SK-N-SH treated with all-trans-retinoic acid at 6 μM for 48 hours (cell line): Measurements from ENCODE around the gene RASGEF1B.
A peak's percentile ranks its signal among the peaks of the same experiment; 100 is the strongest.

Experiments used
- ATAC-seq: fragments of 200-7000 bp; cut with Tn5 transposase; 3 replicates; pipeline ENCODE4 v1.9.1; 2020; ENCODE audit warnings: mild to moderate bottlenecking, moderate library complexity
- ARNTL ChIP-seq: fragments of 450-650 bp; formaldehyde crosslinking; IDR thresholded peaks from 2 replicates; pipeline ENCODE4 v1.5.0; 2020; ENCODE audit warnings: low read depth, mild to moderate bottlenecking, moderate library complexity, borderline replicate concordance
- BACH2 ChIP-seq: fragments of 250-450 bp; sonication (Bioruptor Pico); IDR thresholded peaks from 2 replicates; pipeline ENCODE4 v1.9.0; 2021; ENCODE audit warnings: mild to moderate bottlenecking, borderline replicate concordance
- CSDC2 ChIP-seq: fragments of 250-450 bp; sonication (Bioruptor Pico); IDR thresholded peaks from 2 replicates; pipeline ENCODE4 v1.5.0; 2020; ENCODE audit warnings: mild to moderate bottlenecking, moderate library complexity
- ESRRG ChIP-seq: fragments of 250-450 bp; sonication (Bioruptor Pico); IDR thresholded peaks from 2 replicates; pipeline ENCODE4 v1.6.1; 2021; ENCODE audit warnings: mild to moderate bottlenecking
- GLIS3 ChIP-seq: fragments of 250-450 bp; sonication (Bioruptor Pico); IDR thresholded peaks from 2 replicates; pipeline ENCODE4 v1.5.0; 2020; ENCODE audit warnings: mild to moderate bottlenecking, moderate library complexity
- ISL1 ChIP-seq: fragments of 250-450 bp; sonication (Bioruptor Pico); IDR thresholded peaks from 2 replicates; pipeline ENCODE4 v2.1.2; 2022; ENCODE audit warnings: mild to moderate bottlenecking, moderate library complexity
- OSR1 ChIP-seq: fragments of 250-450 bp; sonication (Bioruptor Pico); IDR thresholded peaks from 2 replicates; pipeline ENCODE4 v1.8.0; 2022; ENCODE audit warnings: moderate library complexity, mild to moderate bottlenecking, inconsistent platforms
- PPARA ChIP-seq: fragments of 250-450 bp; sonication (Bioruptor Pico); IDR thresholded peaks from 2 replicates; pipeline ENCODE4 v1.5.0; 2020; ENCODE audit warnings: mild to moderate bottlenecking, borderline replicate concordance
- RARB ChIP-seq: fragments of 250-450 bp; sonication (Bioruptor Pico); IDR thresholded peaks from 2 replicates; pipeline ENCODE4 v1.8.0; 2021; ENCODE audit warnings: mild to moderate bottlenecking, moderate library complexity
- SNAI2 ChIP-seq: fragments of 250-450 bp; sonication (Bioruptor Pico); IDR thresholded peaks from 2 replicates; pipeline ENCODE4 v1.5.0; 2020; ENCODE audit warnings: mild to moderate bottlenecking, moderate library complexity
- TCF4 ChIP-seq: fragments of 250-450 bp; sonication (Bioruptor Pico); IDR thresholded peaks from 2 replicates; pipeline ENCODE4 v1.8.0; 2021; ENCODE audit warnings: mild to moderate bottlenecking, moderate library complexity, borderline replicate concordance
- TOX ChIP-seq: fragments of 250-450 bp; sonication (Bioruptor Pico); IDR thresholded peaks from 2 replicates; pipeline ENCODE4 v1.8.0; 2021; ENCODE audit warnings: mild to moderate bottlenecking, moderate library complexity, borderline replicate concordance
- ZC3H10 ChIP-seq: fragments of 250-450 bp; sonication (Bioruptor Pico); IDR thresholded peaks from 2 replicates; pipeline ENCODE4 v1.5.1; 2021; ENCODE audit warnings: mild to moderate bottlenecking, moderate library complexity
- ZFP3 ChIP-seq: fragments of 250-450 bp; sonication (Bioruptor Pico); IDR thresholded peaks from 2 replicates; pipeline ENCODE4 v1.5.0; 2020; ENCODE audit warnings: mild to moderate bottlenecking, moderate library complexity
- ZNF565 ChIP-seq: fragments of 450-650 bp; formaldehyde crosslinking; conservative IDR thresholded peaks from 2 replicates; pipeline ENCODE4 v1.5.0; 2020; ENCODE audit warnings: low read depth, mild to moderate bottlenecking, moderate library complexity
- ZNF70 ChIP-seq: fragments of 450-650 bp; formaldehyde crosslinking; IDR thresholded peaks from 2 replicates; pipeline ENCODE4 v1.5.0; 2020; ENCODE audit warnings: mild to moderate bottlenecking, moderate library complexity
- TF ChIP-seq, protein P1 (sequence below): fragments of 250-450 bp; sonication (Bioruptor Pico); IDR thresholded peaks from 2 replicates; pipeline ENCODE4 v1.5.0; 2020; ENCODE audit warnings: mild to moderate bottlenecking, moderate library complexity
- TF ChIP-seq, protein P2 (sequence below): fragments of 250-450 bp; sonication (Bioruptor Pico); IDR thresholded peaks from 2 replicates; pipeline ENCODE4 v1.5.1; 2020; ENCODE audit warnings: low read depth, mild to moderate bottlenecking, moderate library complexity
- TF ChIP-seq, protein P3 (sequence below): fragments of 250-450 bp; sonication (Bioruptor Pico); IDR thresholded peaks from 2 replicates; pipeline ENCODE4 v1.8.0; 2020; ENCODE audit warnings: mild to moderate bottlenecking, moderate library complexity, borderline replicate concordance
- TF ChIP-seq, protein P4 (sequence below): fragments of 250-450 bp; sonication (Bioruptor Pico); IDR thresholded peaks from 2 replicates; pipeline ENCODE4 v1.8.0; 2021; ENCODE audit warnings: low read depth, mild to moderate bottlenecking, moderate library complexity, borderline replicate concordance
- TF ChIP-seq, protein P5 (sequence below): fragments of 250-450 bp; sonication (Bioruptor Pico); IDR thresholded peaks from 2 replicates; pipeline ENCODE4 v1.5.1; 2021; ENCODE audit warnings: mild to moderate bottlenecking, moderate library complexity

The RASGEF1B gene

DNA sequence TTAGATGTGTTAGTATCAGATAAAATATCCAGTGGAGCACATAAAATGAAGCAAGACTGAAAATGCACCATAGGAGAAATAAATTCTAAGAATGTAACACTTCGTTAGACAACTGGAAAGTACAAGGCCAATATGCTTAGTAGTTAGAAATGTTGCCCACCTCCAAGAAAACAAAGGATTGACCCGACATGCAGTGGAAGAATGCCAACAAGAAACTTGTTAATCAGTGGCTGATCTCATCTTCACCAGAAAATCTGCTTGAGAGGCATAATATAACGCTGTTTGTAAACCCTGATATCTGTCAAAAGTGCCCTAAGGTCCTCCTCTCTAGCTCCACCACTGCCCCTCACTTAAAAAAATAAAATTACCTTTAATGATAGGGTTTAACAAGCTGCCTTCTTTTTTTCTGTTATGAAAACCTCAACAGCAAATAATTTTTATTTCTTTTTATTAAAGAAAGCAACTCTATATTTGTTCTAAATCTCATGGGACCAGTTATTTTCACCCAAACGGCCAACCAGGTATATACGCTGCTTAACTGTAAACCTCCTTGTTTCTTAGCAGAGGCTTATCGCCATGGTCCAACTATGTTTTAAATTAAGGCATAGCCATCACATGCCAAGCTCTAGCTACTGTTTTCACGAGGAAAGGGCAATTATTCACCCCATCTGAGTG is 1.8 kb downstream of the RASGEF1B start:
- TF ChIP-seq RARB, result no peak
- no peak for TF ChIP-seq TOX (CRISPR knock-in tag)
- TF ChIP-seq ZNF565 (CRISPR knock-in tag), result no peak
- no peak for TF ChIP-seq OSR1
- TF ChIP-seq TCF4 (CRISPR knock-in tag), result no peak
- TF ChIP-seq CSDC2, result no peak
- no peak for ATAC-seq

DNA sequence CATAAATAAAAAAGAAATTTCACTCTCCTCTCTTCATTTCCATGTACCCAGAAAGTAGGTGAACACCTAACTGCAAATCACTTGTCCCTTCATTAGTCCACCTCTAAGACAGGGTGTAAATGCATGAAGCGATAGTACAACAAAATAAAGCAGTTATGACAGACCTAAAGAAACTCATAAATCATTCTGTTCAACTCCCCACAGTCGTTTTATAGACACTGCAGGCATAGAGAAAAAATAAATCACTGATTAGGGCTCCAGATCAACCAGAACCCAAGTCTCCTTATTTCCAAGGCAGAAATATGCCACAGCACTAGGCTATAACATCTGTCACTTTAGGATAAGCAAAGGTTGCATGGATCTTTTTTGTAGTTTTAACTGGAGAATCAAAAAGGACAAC is 3.0 kb downstream of the RASGEF1B start:
- no peak for ATAC-seq
- TF ChIP-seq ISL1 (CRISPR knock-in tag) (no peak), SNAI2 (CRISPR knock-in tag) (no peak), ZFP3 (no peak), ZNF565 (CRISPR knock-in tag) (no peak), RARB (no peak), ARNTL (no peak), CSDC2 (no peak)
- TF ChIP-seq, protein P1, sequence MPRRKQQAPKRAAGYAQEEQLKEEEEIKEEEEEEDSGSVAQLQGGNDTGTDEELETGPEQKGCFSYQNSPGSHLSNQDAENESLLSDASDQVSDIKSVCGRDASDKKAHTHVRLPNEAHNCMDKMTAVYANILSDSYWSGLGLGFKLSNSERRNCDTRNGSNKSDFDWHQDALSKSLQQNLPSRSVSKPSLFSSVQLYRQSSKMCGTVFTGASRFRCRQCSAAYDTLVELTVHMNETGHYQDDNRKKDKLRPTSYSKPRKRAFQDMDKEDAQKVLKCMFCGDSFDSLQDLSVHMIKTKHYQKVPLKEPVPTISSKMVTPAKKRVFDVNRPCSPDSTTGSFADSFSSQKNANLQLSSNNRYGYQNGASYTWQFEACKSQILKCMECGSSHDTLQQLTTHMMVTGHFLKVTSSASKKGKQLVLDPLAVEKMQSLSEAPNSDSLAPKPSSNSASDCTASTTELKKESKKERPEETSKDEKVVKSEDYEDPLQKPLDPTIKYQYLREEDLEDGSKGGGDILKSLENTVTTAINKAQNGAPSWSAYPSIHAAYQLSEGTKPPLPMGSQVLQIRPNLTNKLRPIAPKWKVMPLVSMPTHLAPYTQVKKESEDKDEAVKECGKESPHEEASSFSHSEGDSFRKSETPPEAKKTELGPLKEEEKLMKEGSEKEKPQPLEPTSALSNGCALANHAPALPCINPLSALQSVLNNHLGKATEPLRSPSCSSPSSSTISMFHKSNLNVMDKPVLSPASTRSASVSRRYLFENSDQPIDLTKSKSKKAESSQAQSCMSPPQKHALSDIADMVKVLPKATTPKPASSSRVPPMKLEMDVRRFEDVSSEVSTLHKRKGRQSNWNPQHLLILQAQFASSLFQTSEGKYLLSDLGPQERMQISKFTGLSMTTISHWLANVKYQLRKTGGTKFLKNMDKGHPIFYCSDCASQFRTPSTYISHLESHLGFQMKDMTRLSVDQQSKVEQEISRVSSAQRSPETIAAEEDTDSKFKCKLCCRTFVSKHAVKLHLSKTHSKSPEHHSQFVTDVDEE (CRISPR knock-in tag), result no peak
- TF ChIP-seq, protein P2, sequence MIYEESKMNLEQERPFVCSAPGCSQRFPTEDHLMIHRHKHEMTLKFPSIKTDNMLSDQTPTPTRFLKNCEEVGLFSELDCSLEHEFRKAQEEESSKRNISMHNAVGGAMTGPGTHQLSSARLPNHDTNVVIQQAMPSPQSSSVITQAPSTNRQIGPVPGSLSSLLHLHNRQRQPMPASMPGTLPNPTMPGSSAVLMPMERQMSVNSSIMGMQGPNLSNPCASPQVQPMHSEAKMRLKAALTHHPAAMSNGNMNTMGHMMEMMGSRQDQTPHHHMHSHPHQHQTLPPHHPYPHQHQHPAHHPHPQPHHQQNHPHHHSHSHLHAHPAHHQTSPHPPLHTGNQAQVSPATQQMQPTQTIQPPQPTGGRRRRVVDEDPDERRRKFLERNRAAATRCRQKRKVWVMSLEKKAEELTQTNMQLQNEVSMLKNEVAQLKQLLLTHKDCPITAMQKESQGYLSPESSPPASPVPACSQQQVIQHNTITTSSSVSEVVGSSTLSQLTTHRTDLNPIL (CRISPR knock-in tag), result no peak

DNA sequence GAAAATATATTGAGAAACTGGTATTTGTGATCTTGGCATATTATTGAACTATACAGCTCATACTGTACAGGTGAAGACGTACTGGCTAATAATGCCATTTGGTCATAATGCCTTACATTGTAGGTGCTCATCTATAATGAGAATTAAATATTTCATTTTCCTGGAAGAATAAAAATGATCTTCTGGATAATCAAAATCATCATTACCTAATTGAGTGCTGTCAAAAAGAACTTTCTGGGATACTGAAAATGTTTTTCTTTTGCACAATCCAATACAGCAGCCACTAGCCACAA is 4.1 kb downstream of the RASGEF1B start:
- no peak for ATAC-seq
- no peak for TF ChIP-seq OSR1
- TF ChIP-seq, protein P2 (CRISPR knock-in tag), result no peak

DNA sequence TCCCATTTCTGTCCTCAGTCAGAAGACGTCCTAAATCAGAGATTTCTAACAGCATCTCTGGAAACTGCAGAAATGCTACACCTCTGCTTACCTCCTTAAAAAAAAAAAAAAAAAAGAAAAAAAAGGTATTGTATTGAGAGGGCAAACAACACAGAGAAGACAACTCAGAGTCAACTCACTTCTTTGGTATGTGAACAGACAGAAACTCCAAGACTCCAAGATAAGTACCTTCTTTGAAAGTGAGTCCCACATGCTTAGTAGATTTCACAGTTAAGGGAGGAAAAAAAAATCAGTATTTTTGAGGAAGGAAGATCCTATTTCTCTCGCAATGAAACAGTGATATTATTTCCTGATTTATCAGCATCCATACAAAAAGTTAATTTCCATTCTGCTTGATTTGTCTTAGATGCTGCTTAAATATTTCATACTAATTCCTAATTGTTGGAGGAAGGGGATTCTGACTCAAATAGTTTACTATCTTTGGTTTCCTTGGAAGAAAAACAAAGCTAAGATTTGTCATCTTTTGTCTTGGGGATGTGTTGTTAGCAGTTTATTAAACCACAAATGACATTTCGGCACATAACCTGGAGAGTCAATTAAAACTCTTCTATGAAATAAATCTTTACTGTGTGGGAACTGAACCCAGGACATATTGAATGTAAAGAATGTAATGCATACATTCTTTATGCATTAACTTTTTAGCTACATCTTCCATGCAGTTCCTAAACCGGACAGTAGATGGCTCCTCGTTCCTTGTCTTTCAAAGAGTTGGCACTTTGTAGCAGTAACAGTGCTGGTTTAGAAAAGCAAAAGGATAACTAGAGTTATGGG is 4.7 kb downstream of the RASGEF1B start:
- ATAC-seq, result peak; percentile 37; the same call in 2 of the 3 replicates
- TF ChIP-seq SNAI2 (CRISPR knock-in tag) (no peak), CSDC2 (no peak), ZNF565 (CRISPR knock-in tag) (no peak), BACH2 (no peak), ARNTL (no peak), ZNF70 (no peak), GLIS3 (no peak), ISL1 (CRISPR knock-in tag) (no peak), ZC3H10 (CRISPR knock-in tag) (no peak), PPARA (CRISPR knock-in tag) (no peak), ESRRG (CRISPR knock-in tag) (no peak), TCF4 (CRISPR knock-in tag) (no peak), ZFP3 (no peak), TOX (CRISPR knock-in tag) (no peak)
- TF ChIP-seq, protein P3, sequence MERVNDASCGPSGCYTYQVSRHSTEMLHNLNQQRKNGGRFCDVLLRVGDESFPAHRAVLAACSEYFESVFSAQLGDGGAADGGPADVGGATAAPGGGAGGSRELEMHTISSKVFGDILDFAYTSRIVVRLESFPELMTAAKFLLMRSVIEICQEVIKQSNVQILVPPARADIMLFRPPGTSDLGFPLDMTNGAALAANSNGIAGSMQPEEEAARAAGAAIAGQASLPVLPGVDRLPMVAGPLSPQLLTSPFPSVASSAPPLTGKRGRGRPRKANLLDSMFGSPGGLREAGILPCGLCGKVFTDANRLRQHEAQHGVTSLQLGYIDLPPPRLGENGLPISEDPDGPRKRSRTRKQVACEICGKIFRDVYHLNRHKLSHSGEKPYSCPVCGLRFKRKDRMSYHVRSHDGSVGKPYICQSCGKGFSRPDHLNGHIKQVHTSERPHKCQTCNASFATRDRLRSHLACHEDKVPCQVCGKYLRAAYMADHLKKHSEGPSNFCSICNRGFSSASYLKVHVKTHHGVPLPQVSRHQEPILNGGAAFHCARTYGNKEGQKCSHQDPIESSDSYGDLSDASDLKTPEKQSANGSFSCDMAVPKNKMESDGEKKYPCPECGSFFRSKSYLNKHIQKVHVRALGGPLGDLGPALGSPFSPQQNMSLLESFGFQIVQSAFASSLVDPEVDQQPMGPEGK, result no peak
- TF ChIP-seq, protein P4, sequence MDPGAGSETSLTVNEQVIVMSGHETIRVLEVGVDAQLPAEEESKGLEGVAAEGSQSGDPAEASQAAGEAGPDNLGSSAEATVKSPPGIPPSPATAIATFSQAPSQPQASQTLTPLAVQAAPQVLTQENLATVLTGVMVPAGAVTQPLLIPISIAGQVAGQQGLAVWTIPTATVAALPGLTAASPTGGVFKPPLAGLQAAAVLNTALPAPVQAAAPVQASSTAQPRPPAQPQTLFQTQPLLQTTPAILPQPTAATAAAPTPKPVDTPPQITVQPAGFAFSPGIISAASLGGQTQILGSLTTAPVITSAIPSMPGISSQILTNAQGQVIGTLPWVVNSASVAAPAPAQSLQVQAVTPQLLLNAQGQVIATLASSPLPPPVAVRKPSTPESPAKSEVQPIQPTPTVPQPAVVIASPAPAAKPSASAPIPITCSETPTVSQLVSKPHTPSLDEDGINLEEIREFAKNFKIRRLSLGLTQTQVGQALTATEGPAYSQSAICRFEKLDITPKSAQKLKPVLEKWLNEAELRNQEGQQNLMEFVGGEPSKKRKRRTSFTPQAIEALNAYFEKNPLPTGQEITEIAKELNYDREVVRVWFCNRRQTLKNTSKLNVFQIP (CRISPR knock-in tag), result no peak
- TF ChIP-seq, protein P5, sequence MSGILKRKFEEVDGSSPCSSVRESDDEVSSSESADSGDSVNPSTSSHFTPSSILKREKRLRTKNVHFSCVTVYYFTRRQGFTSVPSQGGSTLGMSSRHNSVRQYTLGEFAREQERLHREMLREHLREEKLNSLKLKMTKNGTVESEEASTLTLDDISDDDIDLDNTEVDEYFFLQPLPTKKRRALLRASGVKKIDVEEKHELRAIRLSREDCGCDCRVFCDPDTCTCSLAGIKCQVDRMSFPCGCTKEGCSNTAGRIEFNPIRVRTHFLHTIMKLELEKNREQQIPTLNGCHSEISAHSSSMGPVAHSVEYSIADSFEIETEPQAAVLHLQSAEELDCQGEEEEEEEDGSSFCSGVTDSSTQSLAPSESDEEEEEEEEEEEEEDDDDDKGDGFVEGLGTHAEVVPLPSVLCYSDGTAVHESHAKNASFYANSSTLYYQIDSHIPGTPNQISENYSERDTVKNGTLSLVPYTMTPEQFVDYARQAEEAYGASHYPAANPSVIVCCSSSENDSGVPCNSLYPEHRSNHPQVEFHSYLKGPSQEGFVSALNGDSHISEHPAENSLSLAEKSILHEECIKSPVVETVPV, result no peak
- TF ChIP-seq, protein P2 (CRISPR knock-in tag), result no peak
